SK-N-SH (cell line): ENCODE measurements around the gene DERA.

Experiments used
- CTCF ChIP-seq: fragments of 200-600 bp; sonication (generic); IDR thresholded peaks from 2 replicates; pipeline ENCODE4 v1.6.1; 2017; ENCODE audit warnings: antibody characterized with exemption, mild to moderate bottlenecking, moderate library complexity
- ELF1 ChIP-seq: IDR thresholded peaks from 2 replicates; pipeline ENCODE4 v1.4.0; 2012
- FOSL2 ChIP-seq: IDR thresholded peaks from 2 replicates; pipeline ENCODE4 v1.4.0; 2012; ENCODE audit warnings: low read depth, mild to moderate bottlenecking, moderate library complexity, borderline replicate concordance
- FOXM1 ChIP-seq: IDR thresholded peaks from 2 replicates; pipeline ENCODE4 v1.4.0; 2012; ENCODE audit warnings: low read depth, mild to moderate bottlenecking
- GABPA ChIP-seq: IDR thresholded peaks from 2 replicates; pipeline ENCODE4 v1.4.0; 2012; ENCODE audit warnings: low read depth, mild to moderate bottlenecking
- JUND ChIP-seq: IDR thresholded peaks from 2 replicates; pipeline ENCODE4 v1.4.0; 2012
- MAX ChIP-seq: IDR thresholded peaks from 2 replicates; pipeline ENCODE4 v1.4.0; 2012; ENCODE audit warnings: low read depth
- RAD21 ChIP-seq: IDR thresholded peaks from 2 replicates; pipeline ENCODE4 v1.6.1; 2012; ENCODE audit warnings: mild to moderate bottlenecking, low read length
- RCOR1 ChIP-seq: fragments of 150-350 bp; IDR thresholded peaks from 2 replicates; pipeline ENCODE4 v1.6.1; 2017; ENCODE audit warnings: antibody characterized with exemption, low read length
- TEAD4 ChIP-seq: IDR thresholded peaks from 2 replicates; pipeline ENCODE4 v1.4.0; 2012; ENCODE audit warnings: mild to moderate bottlenecking, borderline replicate concordance; ENCODE audit not compliant: insufficient read depth
- USF1 ChIP-seq: IDR thresholded peaks from 2 replicates; pipeline ENCODE4 v1.4.0; 2012; ENCODE audit warnings: low read depth, borderline replicate concordance
- USF2 ChIP-seq: fragments of 150-350 bp; IDR thresholded peaks from 2 replicates; pipeline ENCODE4 v1.6.1; 2017; ENCODE audit warnings: antibody characterized with exemption, low read length, low read depth, borderline replicate concordance

- TF ChIP-seq ELF1, result no peak
- no peak for TF ChIP-seq FOSL2
- TF ChIP-seq CTCF, result no peak
- no peak for TF ChIP-seq RCOR1
- no peak for TF ChIP-seq RAD21
- TF ChIP-seq USF1, result no peak
- no peak for TF ChIP-seq USF2
- no peak for TF ChIP-seq FOXM1
- no peak for TF ChIP-seq GABPA
- no peak for TF ChIP-seq JUND
- TF ChIP-seq TEAD4, result no peak
- TF ChIP-seq MAX, result no peak
Measured at GRCh38 chr12:15924956-15925355, 13.8 kb downstream of the DERA start.
